ENCODE data around the gene TMEM238L.

TMEM238L gene

GRCh38 chr17:10772425-10773380 lies 31.2 kb downstream of the TMEM238L start:
- no peak for DNase-seq

DNA sequence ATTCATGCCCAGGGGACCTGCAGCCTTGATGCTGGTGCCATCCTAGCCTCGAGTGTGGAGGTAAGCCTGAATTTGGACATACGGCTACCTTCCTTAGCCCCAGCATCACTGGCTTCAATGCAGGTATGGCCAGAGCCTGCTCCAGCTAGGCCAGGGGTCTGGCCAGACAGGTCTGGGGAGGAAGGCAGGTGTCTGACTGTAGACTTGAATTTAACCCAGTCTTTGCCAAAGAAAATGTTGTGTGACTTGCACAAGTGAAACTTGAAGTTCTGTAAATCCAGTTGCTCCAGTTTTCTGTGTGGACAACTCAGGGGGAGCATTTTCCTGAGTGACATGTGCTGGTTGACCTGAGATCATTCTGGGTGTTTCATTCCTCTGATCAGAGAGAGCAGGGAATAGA lies 32.8 kb downstream of the TMEM238L start:
- no peak for DNase-seq

GRCh38 chr17:10769840-10770239 lies 34.1 kb downstream of the TMEM238L start:
- no peak for DNase-seq

DNA sequence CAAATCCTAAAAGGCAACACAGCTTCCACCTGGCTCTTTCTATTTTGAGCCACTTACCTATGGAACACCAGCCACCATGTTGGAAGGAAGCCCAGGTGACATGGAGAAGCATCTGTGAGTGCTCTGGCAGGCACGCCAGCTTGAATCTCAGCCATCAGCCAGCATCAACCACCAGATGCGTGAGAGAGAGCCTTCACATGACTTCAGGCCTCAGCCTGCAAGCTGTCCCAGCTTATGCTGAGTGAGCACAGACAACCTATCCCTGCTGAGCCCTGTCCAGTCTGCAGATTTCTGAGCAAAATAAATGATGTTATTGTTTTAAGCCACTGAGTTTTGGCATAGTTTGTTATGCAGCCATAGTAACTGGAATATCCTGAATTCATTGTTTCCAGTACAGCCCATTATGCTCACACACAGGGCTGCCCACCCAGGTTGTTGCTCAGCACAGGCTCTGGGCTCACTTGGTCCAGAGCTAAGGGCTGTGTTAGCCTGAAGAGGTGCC lies 35.1 kb downstream of the TMEM238L start:
- no peak for DNase-seq

GRCh38 chr17:10767232-10767631 lies 36.7 kb downstream of the TMEM238L start:
- DNase-seq, result no peak

- no peak for DNase-seq
These were observed 41.9 kb downstream of the TMEM238L start for GRCh38 chr17:10762037-10762436.

GRCh38 chr17:10761281-10761680 lies 42.6 kb downstream of the TMEM238L start:
- DNase-seq, result no peak

GRCh38 chr17:10758062-10758461 lies 45.8 kb downstream of the TMEM238L start:
- DNase-seq, result no peak

DNA sequence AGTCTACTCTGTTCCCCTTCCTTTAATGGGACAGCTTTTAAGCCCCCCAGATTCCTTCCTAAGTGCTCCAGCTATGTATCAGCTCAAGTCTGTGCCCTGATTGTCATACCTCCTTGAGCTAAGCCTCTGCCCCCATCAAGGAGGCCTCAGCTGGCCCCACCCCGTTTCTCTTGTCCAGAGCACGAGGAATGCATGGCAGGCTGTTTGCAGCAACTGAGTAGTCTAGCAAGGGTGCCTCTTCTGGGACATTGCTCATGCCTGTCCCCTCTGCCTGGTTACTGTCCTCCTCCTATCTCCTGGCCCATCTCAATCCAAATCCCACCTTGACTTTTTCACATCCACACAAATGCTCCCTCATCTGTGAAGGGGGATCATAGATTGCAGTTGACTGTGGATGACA lies 46.3 kb downstream of the TMEM238L start:
- no peak for DNase-seq

GRCh38 chr17:10757067-10757466 lies 46.8 kb downstream of the TMEM238L start:
- no peak for DNase-seq

- no peak for DNase-seq
These were observed 47.3 kb downstream of the TMEM238L start for GRCh38 chr17:10756619-10757018.

- DNase-seq, result no peak
These were observed 47.7 kb downstream of the TMEM238L start for GRCh38 chr17:10756185-10756584.

- no peak for DNase-seq
These were observed 48.2 kb downstream of the TMEM238L start for GRCh38 chr17:10755592-10756127.

DNA sequence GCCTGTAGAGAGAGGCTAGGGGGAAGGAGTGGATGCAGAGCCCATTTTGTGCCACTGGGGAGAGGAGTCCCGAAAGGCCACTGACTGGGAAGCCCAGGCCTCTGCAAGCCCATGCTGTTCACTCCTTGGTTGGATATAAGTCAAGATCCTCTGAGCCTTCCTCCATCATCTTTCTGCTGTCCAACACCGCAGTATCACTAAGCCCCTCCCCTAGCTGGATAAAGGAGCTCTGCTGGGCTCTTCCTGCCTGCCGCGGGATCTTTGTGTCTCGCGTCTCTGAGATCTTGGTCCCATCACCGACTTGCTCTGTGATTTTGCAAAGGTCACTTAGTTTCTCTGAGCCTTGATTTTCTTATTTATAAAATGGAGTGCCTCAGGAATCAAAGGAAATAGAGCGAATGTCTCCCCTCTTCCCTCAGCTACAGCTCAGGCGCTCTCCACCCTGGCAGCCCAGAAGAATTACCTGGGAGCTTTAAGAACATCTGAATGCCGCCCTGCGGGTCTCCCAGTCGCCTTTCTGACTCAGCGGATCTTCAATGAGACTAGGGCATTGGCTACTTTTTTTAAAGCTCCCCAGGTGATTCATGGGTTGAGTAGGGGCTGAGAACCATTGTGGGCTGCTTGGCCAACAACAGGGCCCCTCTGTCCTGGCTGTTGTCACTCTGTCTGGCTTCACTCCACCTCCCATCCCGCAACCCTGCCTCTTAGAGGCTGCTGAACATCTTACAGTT lies 48.9 kb downstream of the TMEM238L start:
- no peak for DNase-seq

DNA sequence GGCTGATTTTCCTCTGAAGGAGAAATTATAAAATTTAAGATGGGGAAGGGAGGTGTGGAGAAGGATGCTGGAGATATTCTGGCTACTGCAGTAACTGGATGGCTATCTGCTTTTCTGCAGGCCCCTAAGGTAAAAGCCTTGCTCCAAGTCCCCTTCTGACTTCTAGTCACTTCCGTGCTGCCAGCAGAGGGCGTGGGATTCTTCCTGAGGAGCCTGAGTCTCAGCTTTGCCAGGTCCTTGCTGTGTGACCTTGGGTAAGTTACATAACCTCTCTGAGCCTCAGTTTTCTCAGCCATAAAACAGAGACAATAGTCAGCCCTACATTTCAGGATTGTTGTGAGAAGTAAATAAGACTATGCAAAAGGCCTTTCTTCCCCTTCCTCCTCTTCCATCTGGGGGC lies 49.8 kb downstream of the TMEM238L start:
- no peak for DNase-seq

DNA sequence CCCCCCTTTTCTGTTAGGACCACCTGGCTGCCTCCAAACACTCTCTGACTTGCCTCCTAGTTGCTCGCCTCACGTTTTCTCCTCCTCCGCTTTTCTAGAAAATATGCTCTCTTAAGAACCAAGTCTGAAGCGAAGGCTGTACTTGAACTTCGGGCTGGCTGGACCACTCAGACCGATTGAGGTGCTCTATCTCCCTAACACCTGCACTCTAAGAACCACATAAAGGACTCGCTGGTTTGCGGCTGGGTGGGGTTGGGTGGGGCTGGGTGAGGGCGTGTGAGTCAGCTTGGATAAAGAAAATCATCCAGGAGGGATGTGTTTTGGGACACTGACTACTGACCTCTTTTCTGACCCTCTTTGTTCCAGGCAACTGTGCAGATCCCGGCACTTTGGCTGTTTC lies 51.2 kb downstream of the TMEM238L start:
- no peak for DNase-seq

GRCh38 chr17:10751563-10751962 lies 52.3 kb downstream of the TMEM238L start:
- no peak for DNase-seq

DNA sequence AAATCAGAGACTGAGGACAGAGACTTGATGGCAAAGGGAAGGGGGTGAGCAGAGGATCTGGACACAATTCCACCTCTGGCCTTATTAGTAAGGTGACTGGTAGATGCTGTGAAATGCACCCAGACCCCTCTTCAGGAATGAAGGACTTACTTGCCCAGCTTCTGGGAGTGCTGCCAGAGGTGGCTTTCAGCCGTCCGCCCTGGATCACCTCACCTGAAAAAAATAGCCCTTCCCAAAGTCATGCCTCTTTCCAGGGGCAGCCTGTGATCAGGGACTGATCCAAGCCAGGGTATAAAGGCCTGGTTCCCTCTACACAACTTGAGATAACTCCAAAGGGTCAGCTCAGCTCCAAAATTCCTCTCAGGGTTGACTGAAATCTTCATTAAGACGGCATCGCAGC lies 53.7 kb downstream of the TMEM238L start:
- DNase-seq, result no peak

GRCh38 chr17:10748531-10749181 lies 55.2 kb downstream of the TMEM238L start:
- no peak for DNase-seq

- no peak for DNase-seq
These were observed 58.7 kb downstream of the TMEM238L start for GRCh38 chr17:10745231-10745630.

All from right forelimb (tissue), 1 donor.